NT2/D1 (cell line): ENCODE measurements around the gene MACF1.

ENCODE experiments used
- YY1 ChIP-seq: IDR thresholded peaks from 2 replicates; pipeline ENCODE4 v1.6.1; 2011; ENCODE audit not compliant: insufficient read length, insufficient read depth
- ZNF274 ChIP-seq: IDR thresholded peaks from 2 replicates; pipeline ENCODE4 v1.6.1; 2011; ENCODE audit warnings: mild to moderate bottlenecking, low read depth, low read length

DNA sequence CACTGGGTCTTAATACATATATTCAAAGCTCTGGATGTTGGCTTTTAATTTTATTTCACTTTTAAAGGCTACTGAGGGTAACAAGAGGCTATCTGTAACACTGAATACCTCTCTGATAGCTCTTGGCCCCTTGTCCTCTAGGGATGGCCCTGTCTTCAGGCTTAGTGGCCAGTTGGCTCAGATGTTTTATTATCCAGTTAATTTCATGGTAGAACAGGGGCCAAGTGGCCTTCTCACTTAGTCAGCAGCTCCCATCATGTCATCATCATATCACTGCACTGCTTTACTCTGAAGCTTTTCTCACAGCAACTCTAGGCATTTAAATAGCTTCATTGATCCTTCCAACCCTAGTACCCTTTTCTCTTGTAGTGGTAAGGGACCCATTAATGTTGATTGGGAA is 40.2 kb upstream of the MACF1 start:
- no peak for TF ChIP-seq YY1
- TF ChIP-seq ZNF274 = no peak
